ENCODE results near the gene TAB3.

DNA sequence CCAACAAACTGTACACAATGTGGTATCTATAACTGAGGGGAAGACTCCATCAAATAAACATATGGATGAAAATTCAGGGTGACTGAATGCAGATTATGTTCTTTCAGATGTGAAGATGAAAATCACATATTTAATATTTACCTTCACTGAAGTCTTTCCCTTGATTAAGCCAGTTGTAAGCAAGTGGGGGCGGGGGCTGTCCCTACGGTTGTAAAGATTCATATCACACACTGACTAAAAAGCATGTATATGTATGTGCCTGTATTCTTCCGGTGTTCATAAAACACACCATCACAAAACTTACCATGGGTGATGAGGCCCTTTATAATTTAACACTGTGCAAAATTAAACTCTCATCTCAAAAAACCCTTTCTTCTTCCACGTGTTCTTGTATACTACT is 1.3 kb downstream of the TAB3 start:
- TF ChIP-seq CHD4 (IDR thresholded peaks at IDR 0.05) = no peak
- no peak for TF ChIP-seq ZBTB11 (CRISPR knock-in tag; IDR thresholded peaks at IDR 0.05)
- no peak for TF ChIP-seq CTCF (IDR thresholded peaks at IDR 0.05 in 2 of 3, conservative IDR thresholded peaks at IDR 0.05 in 1 of 3; ENCODE audit: control insufficient read depth in 2 of 3, extremely low read depth in 1 of 3, insufficient read depth in 1 of 3, low read depth in 3 of 3, low read length in 3 of 3)
- TF ChIP-seq SRF (IDR thresholded peaks at IDR 0.05; ENCODE audit: low read depth in 2 of 2, low read length in 2 of 2) = no peak
- no peak for TF ChIP-seq POLR2A (IDR thresholded peaks at IDR 0.05; ENCODE audit: low read depth, low read length)
- no peak for TF ChIP-seq CEBPB (IDR thresholded peaks at IDR 0.05; ENCODE audit: borderline replicate concordance in 1 of 2, low read depth in 2 of 2, low read length in 2 of 2)

Measured in GM12878 (cell line).